AG08395 (cell line): Measurements from ENCODE around the gene PARD3.

Source experiments
- DNase-seq: peaks from one replicate; pipeline ENCODE4 v3.0.0; 2012; ENCODE audit warnings: mixed read lengths, low spot score

PARD3 gene

DNA sequence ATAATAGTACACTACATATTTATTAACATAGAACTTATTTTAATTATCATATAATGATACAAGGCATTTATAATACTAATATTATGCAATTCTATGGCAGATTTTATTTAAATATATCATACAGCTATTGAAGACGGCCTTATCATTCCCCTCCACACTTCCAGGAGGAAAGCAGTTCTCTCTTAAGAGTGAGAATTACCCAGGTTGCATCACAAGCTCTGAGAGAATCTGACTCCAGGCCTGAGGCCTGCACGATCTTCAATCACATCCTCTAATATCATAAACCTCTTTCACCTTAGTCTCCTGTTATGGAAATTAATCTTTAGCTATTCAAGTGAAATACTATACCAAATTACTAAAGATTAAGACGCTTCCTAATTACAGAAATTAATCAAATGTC, 564.4 kb downstream of the PARD3 start:
- DNase-seq: no peak

DNA sequence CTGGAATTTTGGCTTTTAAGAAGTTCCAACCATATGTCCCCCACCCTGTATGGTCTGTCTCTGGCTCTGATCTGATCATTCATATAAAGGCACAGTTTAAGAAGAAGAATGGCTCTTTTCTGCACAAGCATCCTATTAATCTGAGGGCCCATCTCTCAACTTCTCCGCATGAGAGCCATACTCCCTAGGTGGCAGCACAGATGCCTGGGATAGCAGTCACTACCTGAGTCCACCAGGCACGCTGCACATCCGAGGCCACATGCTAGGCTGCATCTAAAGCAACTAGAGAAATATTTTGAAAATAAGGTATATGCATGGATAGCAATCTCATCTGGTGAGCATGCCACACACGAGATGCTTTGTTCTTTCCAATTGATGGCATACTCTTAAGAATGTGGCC, 565.5 kb downstream of the PARD3 start:
- DNase-seq: no peak

DNA sequence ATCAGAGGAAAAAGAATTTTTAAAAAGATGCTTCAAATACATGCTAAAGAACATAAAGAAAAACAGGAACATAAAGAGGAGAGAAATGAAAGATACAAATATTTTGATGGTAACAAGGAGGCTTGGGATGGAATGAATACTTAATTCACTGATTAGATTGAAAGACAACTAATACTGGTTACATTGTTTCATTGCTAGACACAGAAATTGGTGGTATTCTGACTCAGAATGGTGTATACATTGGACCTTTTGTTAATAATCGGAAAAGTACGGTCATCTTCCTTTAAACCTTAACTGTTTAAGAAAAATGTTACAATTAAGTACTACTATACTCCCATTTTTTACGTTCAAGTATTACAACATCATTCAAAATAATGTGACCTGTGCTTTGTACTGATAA, 567.5 kb downstream of the PARD3 start:
- no peak for DNase-seq

DNA sequence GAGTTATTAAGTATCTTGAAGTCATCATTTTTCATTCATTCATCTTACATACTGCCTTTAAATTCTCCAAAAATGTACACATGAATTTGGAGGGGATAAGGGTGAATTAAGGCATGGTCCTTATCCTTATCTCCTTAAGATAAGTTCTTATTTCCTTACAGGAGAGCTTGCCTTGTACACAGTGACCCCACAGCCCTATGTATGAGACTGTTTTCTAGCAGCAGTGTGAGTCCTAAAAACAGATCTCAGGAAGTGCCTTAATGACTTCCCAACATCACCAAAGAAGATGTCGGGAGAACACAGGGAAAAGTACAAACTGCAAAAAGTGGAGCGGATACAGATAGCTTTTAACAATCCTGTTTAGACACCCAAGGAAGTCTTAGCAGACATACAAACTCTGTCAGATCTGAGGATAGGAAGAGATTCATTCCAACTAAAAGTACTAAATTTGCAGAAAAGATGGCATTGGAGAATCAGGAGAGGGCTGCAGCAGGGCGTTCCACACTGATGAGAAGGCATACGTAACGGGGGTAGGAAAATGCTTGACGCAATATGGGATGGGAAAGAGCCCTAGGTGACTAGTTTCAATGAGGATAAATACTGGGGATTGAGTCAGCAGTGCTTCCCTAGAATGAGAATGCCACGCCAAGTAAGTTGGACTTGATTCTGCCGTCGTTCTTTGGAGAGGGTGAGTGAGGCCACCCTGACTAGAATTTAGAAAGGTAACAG, 570.2 kb downstream of the PARD3 start:
- DNase-seq: no peak

DNA sequence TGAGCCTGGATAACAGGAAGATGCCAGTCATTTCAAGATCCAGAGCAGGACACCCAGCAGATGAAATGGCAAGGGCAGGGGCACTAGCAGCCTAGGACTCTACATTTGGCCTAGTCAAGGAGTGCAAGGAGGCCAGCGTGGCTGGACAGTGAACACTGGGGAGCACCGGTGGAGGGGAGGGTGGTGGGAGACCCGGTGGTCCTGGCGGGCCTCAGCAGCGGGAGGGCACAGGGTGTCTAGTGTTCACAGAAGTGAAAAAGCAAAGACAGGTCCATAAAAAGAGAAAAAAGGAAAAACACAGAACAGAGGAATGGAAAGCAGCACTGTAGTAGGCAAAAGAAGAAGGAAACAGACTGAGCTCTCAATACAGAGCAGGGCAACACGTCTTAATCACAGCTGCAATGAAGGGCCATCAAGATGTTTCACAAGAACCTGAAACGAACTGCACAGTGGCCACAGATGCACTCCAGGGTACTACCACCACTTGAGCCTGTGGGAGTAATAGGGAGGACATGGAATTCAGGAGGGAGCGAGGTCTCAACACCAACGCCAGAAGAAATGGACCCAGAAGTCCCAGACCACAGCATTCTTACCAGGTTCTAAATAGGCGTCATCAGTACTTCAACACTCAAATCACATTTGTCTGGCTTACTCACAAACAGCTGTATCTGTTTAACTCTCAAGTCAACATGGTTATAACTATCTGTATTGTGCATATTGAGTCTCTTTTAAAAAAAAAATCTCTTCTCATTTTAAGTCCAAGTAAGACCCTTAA, 573.7 kb downstream of the PARD3 start:
- DNase-seq: peak; percentile 12

DNA sequence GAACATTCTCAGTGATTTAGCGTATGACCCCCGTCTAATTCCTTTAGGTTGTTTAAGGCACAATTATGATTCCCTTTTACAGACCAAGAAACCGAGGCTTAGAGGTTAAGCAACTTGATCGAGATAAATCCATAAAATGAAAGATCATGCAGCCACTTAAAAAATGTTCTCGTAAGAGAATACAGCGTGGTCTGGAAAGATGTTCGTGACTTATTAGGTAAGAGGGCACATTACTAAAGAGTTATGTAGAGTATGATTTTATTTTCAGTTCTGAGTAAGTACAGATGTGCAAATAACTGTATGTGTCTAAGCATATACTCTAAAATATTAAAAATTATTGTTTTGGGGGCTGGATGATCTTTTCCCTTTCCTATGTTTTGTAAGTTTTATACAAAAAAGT, 575.1 kb downstream of the PARD3 start:
- no peak for DNase-seq

DNA sequence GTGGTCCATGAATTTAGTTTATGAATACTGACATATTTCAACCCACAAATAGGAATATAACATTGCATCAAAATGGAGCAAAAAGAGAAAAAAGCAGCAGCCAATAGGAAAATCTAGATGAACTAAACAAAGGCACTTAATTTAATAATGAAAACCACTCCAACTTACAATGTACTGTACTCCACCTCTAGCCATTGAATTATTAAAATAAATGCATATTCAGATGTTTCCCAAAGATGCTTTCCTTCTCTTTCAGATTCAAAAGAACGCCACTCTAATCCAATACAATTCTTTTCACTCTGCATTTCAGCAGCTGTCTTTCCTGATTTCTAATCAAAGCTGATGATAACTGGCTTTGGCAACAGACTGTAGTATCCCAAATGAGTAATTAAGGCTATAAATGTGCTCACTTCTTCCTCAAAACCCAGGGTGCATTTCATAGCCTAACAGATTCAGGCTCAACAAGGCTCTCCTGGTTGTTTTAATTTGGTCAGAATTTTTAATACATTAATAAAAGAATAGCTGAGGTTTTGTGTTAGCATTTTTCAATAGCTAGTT, 577.1 kb downstream of the PARD3 start:
- no peak for DNase-seq

DNA sequence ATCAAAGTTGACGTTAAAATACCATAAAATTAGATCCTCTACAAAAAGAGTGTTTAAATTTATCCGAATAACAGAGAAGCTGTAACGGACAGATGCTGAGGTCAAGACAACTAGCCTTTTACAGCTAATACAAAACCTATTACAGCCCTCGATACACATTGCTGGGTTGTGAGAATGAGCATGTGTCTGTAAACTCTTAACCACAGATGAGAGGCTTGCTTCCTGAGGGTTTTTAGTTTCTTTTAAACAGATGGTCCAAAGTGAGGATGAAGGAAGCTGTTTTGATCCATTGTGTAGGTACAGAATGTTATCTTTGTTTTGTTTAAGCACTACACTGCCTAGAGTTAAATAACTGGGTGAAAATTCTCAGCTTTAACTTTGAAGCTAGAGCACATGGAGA, 578.2 kb downstream of the PARD3 start:
- no peak for DNase-seq

DNA sequence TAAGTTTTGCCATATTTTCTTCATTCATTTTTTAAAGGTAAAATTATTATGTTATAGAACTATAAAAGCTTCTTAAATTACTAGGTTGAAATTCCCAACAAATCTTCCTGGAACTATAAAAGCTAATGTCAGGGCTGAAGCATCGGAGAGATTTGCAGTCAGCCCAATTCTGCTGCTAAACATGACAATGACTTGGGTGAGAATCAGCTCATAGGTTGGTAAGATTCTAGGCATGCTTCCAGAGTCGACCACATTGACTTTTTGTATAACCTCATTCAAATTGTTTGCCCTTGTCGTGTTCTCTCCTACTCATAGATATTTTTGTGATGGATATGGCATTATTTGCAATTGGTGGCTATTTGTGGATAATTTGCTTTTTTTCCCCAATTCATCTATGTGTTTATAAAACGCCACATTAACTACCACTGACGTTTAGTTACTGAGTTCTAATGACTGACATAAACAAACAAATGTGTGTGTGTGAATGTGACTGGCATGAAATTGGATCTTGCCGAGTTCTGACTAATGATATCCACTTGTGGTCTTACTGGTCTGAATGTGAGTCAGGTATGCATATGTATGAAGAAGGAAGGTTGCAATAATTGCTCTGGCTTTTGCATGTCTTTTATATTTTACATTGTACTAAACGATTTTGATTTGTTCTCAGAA, 579.8 kb downstream of the PARD3 start:
- DNase-seq: no peak

DNA sequence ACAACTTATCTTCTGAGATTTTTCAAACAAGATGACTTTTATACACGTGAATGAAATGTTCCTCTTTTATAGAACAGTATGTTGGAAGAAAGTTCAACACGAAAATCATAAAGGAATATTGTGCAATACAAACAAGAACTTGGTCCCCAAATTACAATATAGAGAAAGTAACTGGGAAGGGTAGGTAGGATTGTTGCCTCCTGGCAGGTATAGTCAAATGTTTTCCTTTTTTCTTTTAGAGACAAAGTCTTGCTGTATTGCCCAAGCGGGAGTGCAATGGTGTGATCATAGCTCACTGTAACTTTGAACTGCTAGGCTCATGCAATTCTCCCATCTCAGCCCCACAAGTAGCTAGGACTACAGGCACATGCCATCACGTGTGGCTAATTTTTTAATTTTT, 582.6 kb downstream of the PARD3 start:
- no peak for DNase-seq

DNA sequence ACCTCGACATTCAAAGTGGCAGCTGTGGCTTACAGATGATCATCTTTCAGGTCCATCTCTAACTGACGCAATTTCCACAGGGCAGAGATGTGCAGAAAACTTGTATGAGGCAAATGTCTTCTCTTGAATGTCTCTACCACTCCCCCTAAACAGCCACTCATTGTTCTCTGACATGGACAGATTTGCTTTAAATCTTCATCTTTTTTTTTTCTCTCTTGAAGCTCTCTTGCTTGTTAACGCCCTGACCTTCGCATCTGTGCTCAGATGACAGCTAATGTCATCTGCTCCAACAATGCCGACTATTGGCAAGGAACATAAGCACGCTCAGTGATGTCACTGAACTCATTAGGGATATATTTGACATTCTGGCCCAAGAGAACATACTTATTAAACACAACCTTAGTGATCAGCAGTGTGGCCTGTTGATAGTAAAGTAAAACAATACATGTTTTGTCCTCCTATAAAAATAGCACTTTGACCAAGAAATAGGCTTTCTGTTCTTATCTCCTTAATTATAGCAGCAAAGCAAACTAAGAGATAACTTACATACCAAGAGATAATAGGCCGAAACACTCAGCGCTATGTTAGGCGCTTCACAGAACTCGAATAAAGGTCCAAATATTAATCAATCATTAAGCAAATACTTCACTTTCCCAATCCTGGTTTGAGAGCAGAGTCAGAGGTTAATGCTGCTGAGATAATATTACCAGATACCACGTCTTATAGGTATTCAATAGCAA, 583.5 kb downstream of the PARD3 start:
- DNase-seq: no peak

DNA sequence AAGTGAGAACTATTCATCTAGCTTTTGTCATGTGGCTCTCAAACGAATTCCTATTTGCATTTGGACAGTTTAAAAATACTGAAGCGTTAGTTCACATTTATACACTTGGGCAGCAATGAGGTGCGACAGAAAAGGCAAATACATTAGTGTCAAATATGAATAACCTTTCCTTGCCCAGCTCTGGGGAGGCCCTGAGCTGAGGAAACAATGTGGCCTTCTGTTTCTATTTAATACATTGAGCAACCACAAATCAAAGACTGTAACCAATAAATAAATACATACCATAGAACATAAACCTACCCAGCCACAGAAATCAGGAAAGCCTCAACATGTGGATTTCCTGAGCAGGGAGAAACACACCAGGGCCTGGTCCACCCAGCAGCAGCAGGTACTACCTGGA, 585.2 kb downstream of the PARD3 start:
- DNase-seq: no peak

DNA sequence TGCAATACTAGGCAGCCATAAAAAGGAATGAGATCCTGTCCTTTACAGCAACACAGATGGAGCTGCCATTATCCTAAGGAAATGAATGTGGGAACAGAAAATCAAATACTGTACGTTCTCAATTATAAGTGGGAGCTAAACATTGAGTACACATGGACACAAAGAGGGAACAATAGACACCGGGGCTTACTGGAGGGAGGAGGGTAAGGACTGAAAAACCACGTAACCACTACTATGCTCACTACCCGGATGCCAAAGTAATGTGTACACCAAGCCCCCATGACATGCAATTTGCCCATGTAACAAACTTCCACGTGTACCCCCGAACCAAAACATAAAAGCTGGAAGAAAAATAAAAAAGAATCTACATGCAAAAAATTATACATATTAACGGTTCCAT, 587.0 kb downstream of the PARD3 start:
- no peak for DNase-seq

DNA sequence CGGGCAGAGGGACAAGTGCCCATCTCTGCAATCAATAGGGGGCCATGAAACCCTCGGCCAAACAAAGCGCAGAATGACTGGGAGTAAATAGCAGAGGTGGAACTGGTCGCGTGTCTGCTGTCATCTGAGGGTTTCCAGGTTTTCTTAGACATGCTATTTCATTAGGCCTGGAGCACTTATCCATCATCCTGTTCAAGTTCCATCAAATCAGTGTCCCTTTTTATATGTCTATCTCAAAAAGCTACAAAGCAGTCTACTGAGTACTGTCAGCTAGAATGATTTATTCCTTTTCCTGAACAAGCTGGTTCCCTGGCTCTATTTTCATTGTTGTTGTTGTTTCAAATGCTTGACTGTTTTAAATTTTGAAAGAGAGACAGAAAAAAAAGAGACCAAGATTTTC, 590.5 kb downstream of the PARD3 start:
- DNase-seq: no peak

DNA sequence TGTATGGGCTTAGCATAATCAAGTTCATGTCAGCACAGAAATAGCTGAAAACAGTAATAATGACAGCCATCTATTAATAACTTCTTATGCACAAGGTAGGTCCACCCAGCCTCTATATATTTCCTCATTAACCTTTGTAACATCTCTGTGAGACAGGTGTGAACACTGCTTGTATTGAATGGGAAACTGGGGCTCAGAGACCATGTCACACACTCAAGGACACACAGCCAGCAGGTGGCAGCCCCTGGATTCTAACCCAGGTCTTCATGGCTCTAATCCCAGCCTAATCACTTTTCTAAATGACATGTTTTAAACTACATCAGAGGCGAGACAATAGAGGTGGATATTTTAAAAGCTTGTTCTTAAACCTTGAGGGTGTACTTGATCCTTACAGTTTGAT, 591.4 kb downstream of the PARD3 start:
- DNase-seq: no peak

DNA sequence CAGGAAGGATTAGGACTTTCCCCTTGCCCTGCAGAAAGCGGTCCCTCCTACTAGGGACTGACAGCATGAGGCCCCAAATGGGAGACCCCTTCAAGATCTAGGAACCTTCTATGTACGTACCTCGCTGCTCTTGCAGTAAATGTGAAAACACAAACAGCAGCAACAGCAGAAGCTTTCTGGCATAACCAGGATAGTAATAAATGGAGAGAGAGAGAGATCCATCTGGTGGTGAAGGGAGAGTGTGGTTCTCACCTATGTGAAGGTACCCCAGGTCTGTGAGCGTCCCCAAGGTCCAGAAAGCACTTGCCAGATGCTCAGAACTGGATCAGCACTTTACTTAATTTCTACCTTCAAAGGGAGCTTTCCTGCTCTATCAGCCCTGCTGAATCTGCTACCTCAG, 592.7 kb downstream of the PARD3 start:
- DNase-seq: no peak

DNA sequence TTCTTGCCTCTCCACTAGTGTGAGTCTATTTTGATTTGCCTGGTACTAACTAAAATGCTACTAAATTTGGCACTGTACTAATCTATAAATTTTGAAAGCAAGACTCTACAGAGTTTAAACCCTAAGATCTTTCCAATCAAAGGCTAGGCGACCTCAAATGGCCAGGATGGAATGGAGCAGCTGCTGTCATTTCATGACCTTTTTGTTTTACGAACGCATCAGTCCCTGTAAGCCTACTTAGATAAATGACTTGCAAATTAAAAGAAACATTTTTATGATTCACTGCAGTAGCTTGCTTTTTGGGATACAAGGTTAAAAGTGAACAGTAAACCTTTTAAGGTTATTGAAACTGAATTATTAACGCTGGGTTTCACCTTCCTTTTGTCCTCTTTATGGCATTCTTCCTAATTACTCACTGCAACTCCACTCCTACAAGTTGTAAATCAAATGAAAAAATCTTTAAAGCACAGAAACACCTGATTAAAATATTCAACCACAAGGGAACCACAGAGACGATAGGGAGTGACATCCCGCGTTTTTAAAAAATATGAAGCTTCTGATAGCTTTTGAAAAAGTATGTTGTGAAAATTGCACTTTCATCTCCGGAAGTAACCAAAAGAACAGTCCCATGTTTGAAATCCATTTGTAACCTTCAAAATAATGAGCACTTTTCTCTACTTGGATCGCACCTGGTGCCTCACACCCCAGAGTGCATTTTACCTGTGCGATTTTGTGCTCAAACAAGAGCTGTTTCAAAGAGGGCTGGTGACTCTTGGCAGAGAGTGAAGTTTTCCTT, 595.1 kb downstream of the PARD3 start:
- DNase-seq: no peak

DNA sequence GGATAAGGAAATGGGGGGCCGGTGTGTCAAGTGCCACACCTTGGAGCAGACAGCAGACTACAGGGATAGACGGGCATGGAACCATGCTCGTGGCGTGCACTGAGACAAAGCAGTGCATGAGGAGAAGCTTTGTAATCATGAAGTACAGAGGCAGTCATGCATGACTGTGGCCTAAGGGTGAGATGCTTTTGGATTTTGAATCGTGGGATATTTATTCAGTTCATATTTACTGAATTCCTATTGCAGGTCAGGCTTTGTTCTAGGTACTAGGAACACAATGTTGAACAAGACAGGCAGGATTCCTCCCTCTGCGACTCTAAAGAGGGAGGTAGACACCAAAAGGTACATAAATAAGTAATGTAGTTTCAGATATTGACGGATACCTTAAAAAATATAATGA, 597.6 kb downstream of the PARD3 start:
- no peak for DNase-seq

DNA sequence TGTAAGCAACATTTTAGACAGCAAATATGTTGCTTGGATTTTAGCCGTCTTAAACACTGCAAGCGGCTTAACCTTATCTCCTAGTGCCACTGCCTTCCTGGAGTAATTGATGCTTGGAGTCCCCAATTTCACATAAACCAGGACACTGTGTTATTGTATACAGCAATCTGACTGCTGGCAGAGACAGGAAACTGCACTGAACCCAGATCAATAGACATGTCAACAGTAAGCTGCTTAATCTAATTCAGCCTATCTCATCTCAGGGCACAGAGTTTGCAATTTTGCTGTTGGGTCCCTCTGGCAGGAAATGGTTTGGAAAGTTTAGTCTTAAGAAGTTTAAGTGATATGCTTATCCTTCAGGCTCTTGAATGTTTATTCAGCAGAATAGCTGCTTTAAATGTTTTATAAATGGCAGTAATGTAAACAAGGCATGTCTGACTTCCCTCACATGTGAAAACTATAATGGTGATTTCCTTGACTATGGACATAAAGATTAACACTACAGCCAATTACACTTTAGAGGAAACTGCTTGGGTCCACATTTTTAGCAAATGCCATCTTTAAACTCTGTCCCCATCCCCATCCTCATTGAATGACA, 598.6 kb downstream of the PARD3 start:
- DNase-seq: no peak

DNA sequence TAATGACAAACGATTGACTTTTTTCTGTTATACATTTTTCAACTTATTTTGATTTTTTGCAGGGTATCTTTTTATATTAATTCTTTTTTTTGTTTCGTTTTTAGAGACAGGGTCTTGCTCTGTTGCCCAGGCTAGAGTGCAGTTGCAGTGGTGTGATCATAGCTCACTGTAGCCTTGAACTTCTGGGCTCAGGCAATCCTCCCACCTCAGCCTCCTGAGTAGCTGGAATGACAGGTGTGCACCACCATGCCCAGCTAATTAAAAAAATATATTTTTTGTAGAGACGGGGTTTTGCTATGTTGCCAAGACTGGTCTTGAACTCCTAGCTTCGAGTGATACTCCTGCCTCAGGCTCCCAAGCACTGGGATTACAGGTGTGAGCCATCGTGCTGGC, 601.3 kb downstream of the PARD3 start:
- no peak for DNase-seq

DNA sequence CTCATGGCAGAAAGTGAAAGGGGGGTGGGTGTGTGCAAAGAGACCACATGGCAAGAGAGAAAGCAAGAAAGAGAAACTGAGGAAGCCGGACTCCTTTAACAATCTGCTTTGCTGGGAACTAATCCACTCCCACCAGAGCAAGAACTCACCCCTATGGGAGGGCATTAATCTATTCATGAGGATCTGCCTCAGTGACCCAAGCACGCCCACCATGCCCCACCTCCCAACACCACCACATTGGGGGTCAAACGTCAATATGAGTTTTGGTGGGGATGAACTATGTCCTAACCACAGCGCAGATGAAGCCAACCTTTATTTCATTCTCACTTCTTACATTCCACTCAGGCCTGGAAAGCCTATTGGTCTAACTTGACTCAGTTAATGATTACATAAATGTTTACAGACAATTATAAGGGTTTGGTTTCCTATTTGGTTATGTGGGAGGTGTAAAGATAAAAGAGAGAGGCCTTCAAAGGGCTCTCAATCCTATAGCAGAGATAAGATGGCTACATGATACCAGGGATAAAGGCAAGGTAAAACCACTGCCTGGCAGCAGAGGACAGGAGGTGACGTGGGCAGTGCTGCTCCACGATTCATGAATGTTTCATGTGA, 601.8 kb downstream of the PARD3 start:
- DNase-seq: no peak
